IMR-90 (cell line): ENCODE data around the gene ACSM3.
"Not testable (repeated sequence)": the region's sequence is repeated elsewhere in the genome, so short reads cannot be mapped to it uniquely, and the experiment has no call there.

ENCODE experiments used
- BHLHE40 ChIP-seq: fragments of 150-350 bp; IDR thresholded peaks from 2 replicates; pipeline ENCODE4 v1.6.1; 2016; ENCODE audit warnings: mild to moderate bottlenecking, low read depth, low read length
- CTCF ChIP-seq: conservative IDR thresholded peaks from 2 replicates; pipeline ENCODE4 v1.5.1; 2012; ENCODE audit warnings: mild to moderate bottlenecking, low read depth, low read length, improper control_type of control experiment
- ELK1 ChIP-seq: fragments of 150-350 bp; IDR thresholded peaks from 2 replicates; pipeline ENCODE4 v1.6.1; 2016; ENCODE audit warnings: low read depth, mild to moderate bottlenecking, low read length, moderate library complexity, borderline replicate concordance
- MAFK ChIP-seq: IDR thresholded peaks from 2 replicates; pipeline ENCODE4 v1.6.1; 2012; ENCODE audit warnings: low read depth, low read length, improper control_type of control experiment
- MXI1 ChIP-seq: IDR thresholded peaks from 2 replicates; pipeline ENCODE4 v1.6.1; 2012; ENCODE audit warnings: low read depth, mild to moderate bottlenecking, low read length, moderate library complexity, borderline replicate concordance
- NFE2L2 ChIP-seq: fragments of 150-350 bp; IDR thresholded peaks from 2 replicates; pipeline ENCODE4 v1.6.1; 2016; ENCODE audit warnings: low read depth, mild to moderate bottlenecking, low read length
- POLR2A ChIP-seq: IDR thresholded peaks from 2 replicates; pipeline ENCODE4 v1.6.1; 2012; ENCODE audit warnings: mild to moderate bottlenecking, low read depth, low read length

GRCh38 chr16:20805684-20806167 is 41.9 kb downstream of the ACSM3 start:
- not testable (repeated sequence) for TF ChIP-seq MXI1, CTCF, NFE2L2, BHLHE40, POLR2A, ELK1, MAFK
